Posterior vena cava (tissue), 2 donors: ENCODE data around the gene TSPAN9. TPM values are rescaled to one million over a fixed set of nuclear protein-coding genes. Genes with fewer than 3 reads are reported as not detected.
"Not testable (repeated sequence)": the region's sequence is repeated elsewhere in the genome, so short reads cannot be mapped to it uniquely, and the experiment has no call there.

Experiments used
- DNase-seq: peaks from one replicate; pipeline ENCODE4 v3.0.0-alpha.2; 2020; ENCODE audit warnings: low spot score
- intact Hi-C, 2 donors: fragments of 100-400 bp; cut with DNase I; formaldehyde crosslinking; loops; one replicate each; pipeline versions ENCODE4 v1.14.1 to v1.14.2; 2022 to 2023
- total RNA-seq, 2 donors: library from RNA; stranded (reverse); fragmentation: NEBNext Ultra II Directional; extraction: Animal tissue kit (Norgen Biotek cat#: 25700); gene quantifications; one replicate each; pipeline ENCODE4 v1.2.1, GENCODE V29; 2021
- donor health status: DM: yes; HTN: yes; CAD: no.
- donor health status: DM: yes; HTN: yes; CAD: no.

TSPAN9 gene
- total RNA-seq, 2 donors from 2014 or later: 34.2 to 38.5 TPM

GRCh38 chr12:3041558-3042164 is 35.5 kb upstream of the TSPAN9 start:
- no peak for DNase-seq
- intact Hi-C loops: no loop called here

- intact Hi-C loops: no loop called here
- DNase-seq: no peak
Measured at GRCh38 chr12:3042394-3042793, 34.8 kb upstream of the TSPAN9 start.

- DNase-seq: no peak
- intact Hi-C loops: no loop called here
Measured at GRCh38 chr12:3042826-3043225, 34.4 kb upstream of the TSPAN9 start.

- intact Hi-C loops: no loop called here
Measured at GRCh38 chr12:3043406-3043805, 33.8 kb upstream of the TSPAN9 start.

GRCh38 chr12:3044141-3044630 is 33.0 kb upstream of the TSPAN9 start:
- intact Hi-C loops: no loop called here
- DNase-seq: peak; percentile 52

More at GRCh38 chr12:3043406-3043805, 33.8 kb upstream of the TSPAN9 start:
- no peak for DNase-seq

- peak; percentile 26 for DNase-seq
- intact Hi-C loops: no loop called here
Measured at GRCh38 chr12:3045494-3045893, 31.7 kb upstream of the TSPAN9 start.

GRCh38 chr12:3045989-3046388 is 31.2 kb upstream of the TSPAN9 start:
- peak; percentile 17 for DNase-seq
- intact Hi-C loops: no loop called here

GRCh38 chr12:3046441-3047200 is 30.6 kb upstream of the TSPAN9 start:
- intact Hi-C loops: no loop called here
- DNase-seq: peak; percentile 62

GRCh38 chr12:3047961-3048360 is 29.2 kb upstream of the TSPAN9 start:
- DNase-seq: peak; percentile 61
- intact Hi-C loops: no loop called here

GRCh38 chr12:3048540-3048939 is 28.6 kb upstream of the TSPAN9 start:
- intact Hi-C loops: no loop called here
- peak; percentile 31 for DNase-seq

- intact Hi-C loops: no loop called here
- no peak for DNase-seq
Measured at GRCh38 chr12:3049176-3049575, 28.0 kb upstream of the TSPAN9 start.

GRCh38 chr12:3049611-3050249 is 27.4 kb upstream of the TSPAN9 start:
- intact Hi-C loops: no loop called here
- no peak for DNase-seq

GRCh38 chr12:3054374-3054773 is 22.8 kb upstream of the TSPAN9 start:
- intact Hi-C loops: no loop called here
- no peak for DNase-seq

- no peak for DNase-seq
- intact Hi-C loops: no loop called here
Measured at GRCh38 chr12:3055026-3055703, 22.0 kb upstream of the TSPAN9 start.

GRCh38 chr12:3055704-3056467 is 21.3 kb upstream of the TSPAN9 start:
- no peak for DNase-seq
- intact Hi-C loops: no loop called here

- intact Hi-C loops: no loop called here
- no peak for DNase-seq
Measured at GRCh38 chr12:3061059-3061458, 16.1 kb upstream of the TSPAN9 start.

- DNase-seq: no peak
- intact Hi-C loops: no loop called here
Measured at GRCh38 chr12:3061501-3062215, 15.5 kb upstream of the TSPAN9 start.

- intact Hi-C loops: no loop called here
- no peak for DNase-seq
Measured at GRCh38 chr12:3065300-3065699, 11.9 kb upstream of the TSPAN9 start.

- DNase-seq, intact Hi-C loops: not testable (repeated sequence)
Measured at GRCh38 chr12:3065846-3066245, 11.3 kb upstream of the TSPAN9 start.
